ENCODE data around the gene SMARCAL1.
"Not testable (repeated sequence)": the region's sequence is repeated elsewhere in the genome, so short reads cannot be mapped to it uniquely, and the experiment has no call there.

SMARCAL1 gene

DNA sequence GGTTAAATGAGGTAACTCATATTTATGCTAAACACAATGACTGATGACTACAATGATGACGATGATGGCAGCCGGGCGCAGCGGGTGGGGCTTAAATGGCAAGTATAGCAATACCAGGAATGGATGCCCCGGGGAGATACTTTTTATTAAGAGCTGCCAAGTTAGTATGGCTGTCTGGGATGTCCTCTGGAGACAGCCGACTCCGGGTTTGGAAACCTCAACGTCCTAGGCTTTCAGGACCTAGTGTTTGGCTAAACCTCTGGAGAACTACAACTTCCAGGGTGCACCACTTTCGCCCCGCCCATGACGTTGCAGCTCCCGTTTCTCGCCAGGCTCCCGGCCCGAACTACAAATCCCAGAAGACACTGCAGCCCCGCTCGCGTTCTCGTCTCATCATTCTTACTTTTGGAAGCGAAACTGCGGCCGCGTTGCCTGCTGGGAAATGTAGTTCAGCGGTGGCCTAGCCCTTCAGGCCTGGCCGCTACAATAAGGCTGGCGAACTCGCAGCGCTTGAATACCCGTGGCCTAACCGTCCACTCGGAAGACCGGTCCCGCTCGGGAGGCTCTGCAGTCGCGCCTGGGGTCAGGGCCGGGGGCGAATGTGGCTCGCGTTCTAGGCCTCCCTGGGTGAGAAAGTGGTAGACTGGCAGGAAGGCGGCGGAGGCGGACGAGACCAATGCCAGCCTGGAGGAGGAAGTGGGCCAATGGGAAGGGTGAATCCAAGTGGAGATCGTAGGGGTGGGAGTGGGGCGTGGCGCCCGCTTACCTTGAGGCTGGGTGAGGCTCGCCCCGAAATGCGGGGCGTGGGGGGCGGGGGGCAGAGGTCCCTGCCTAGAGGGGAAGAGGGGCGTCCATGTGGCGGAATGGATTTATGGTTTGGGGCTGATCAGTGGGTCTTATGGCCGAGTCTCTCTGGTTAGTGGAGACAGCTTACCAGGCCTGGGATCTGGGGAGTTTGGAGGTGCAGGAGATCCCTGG is at the start of gene SMARCAL1:
Gene SMARCAL1, plus strand, starts transcription at position 463 of the 978 bp plus-strand sequence. CDS start 2,221 bp downstream, outside the sequence.
- DNase-seq (ENCODE audit: low read depth in 2 of 3, low spot score in 1 of 3) = peak; percentile 97 to 98 (median 98)

DNA sequence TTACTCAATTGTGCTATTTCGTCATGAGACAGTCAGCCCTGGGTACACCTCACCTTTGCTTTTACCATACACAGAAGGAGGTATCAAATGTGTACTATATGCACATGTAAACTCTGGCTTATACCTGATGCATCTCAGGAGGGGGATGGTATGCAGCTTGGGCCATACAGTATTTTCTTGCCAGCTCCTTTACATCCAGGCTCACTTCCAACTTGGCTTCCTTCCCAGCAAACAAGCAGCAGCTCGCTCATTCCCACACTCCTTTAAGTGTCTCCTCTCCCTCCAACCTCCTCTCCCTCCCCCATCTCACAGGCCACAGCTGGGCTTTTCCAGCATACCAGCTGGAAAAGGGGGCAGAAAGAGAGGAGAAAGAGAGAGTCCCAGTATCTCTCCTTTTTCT is 49.6 kb upstream of the SMARCAL1 start:
- no peak for DNase-seq (ENCODE audit: low read depth in 2 of 3, low spot score in 1 of 3)

DNA sequence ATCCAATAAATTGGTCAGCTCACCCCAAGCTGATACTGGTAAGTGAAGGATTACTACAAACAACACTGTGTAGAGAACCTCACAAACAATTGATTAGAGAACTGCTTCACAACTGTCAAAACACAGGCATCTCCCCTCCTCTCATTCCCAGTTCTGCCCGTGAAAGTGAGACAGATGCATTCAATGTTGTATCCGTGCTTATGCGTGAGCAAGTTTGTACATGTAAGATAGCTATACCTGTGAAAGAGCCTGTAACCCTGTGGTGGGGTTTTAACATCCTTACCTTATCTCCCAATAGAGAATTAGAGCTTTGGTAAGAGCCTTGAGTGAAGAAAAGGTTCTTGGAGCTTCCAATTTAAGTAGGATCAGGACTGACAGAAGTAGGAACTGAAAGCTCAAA is 49.1 kb upstream of the SMARCAL1 start:
- DNase-seq (ENCODE audit: low read depth in 2 of 3, low spot score in 1 of 3) = no peak

DNA sequence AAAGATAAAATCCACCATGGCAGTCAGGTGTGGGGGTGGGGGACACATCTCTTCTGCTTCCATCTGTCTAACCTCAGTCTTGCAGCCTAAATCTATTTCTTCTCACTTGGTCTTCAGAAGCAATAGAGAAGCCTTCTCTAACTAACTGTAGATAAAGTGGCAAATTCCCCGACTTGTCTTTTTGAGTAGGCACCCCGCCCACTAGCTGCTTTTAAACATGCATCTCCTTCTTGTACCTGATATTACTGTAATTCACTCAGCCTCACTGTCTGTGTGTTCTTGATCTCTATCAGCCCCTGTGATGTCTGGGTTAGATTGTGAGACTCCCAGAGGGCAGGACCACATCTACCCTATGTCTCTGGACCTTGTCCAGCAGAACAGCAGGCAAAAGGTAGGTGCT is 46.8 kb upstream of the SMARCAL1 start:
- DNase-seq (ENCODE audit: low read depth in 2 of 3, low spot score in 1 of 3) = no peak

DNA sequence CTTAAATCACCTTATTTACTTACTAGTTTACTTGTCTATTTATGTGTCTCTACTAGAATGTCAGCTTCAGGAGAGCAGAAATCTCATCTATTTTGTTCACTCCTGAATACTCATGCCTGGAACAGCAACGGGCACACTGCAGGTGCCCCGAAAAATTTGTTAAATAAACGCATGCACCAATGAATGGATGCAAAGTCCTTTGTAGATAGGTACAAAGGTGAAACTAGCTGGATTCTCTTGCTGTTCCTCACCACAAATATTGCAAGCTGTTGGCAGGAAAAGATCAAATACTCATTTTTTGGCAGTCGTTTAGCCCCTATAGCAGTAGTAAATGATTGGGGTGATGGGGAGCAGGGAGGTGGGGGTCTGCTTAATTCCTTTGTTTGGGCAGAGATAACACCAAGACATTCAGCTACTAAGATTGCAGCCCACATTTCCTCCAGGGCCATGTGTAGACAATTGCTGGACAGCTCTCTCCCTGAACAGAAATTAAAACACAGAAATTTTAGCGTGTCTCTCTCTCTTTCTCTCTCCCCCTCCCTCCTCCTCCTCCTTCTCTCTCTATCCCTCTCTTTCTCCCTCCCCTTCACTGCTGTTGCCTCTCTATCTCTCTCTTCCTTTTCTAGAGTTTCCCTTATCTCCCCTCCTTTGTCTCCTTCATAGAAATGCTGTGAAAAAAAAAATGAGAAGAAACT is 45.4 kb upstream of the SMARCAL1 start:
- DNase-seq (ENCODE audit: low read depth in 2 of 3, low spot score in 1 of 3) = no peak

DNA sequence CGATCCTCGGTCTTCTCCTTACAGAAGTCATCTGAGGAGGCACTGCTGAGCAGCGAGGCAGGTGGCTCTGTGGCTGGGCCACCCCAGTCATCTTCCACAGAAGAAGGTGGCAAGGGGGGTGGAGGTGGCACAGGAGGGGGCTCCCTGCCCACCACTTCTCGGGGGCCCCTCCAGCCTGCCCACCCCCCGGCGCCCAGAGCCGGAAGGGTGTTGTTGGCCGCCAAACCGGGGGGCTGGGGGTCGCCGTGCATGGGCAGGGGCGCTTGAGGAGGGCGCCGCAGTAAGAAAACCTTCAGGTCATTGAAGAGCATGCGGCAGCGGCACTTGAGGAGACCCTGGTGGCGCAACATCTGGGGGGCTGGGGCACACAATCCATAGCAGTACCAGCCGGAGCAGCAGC is 42.5 kb upstream of the SMARCAL1 start:
- DNase-seq (ENCODE audit: low read depth in 2 of 3, low spot score in 1 of 3) = no peak

DNA sequence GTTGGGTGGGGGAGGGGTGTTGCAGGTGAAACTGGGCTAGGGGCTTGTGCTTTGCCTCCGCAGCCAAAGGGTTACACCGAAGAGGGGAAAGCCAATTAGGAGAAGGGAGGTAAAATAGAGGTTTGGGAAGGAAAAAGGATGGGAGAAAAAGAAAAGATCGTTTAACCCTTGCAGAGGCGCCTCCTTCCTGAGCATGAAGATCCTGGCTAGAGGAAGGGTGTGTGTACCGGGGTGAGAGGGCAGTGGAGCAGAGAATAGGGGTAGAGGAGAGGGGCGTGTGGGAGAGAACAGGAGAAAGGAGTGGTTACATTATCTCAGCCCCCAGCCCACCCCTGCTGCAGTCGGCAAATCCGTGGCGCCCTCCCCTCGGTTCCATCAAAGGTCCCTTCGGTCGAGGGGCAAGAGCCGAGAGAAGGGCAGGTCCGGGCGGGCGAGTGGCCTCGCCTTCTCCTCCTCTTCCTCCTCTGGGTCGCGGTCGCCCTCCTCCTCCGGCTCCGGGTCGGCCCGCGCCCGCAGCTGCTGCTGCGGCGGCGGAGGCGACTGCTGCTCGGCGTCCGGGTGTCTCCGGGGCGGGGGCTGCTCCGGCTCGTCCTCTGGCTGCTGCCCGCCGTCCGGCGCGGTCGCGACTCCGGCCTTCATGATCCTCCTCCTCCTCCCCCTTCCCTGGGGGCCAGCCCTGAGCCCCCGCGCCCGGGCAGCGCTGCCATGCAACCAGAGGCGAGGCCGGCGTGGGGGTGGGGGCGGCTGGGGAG is 41.1 kb upstream of the SMARCAL1 start:
- DNase-seq (ENCODE audit: low read depth in 2 of 3, low spot score in 1 of 3) = no peak

DNA sequence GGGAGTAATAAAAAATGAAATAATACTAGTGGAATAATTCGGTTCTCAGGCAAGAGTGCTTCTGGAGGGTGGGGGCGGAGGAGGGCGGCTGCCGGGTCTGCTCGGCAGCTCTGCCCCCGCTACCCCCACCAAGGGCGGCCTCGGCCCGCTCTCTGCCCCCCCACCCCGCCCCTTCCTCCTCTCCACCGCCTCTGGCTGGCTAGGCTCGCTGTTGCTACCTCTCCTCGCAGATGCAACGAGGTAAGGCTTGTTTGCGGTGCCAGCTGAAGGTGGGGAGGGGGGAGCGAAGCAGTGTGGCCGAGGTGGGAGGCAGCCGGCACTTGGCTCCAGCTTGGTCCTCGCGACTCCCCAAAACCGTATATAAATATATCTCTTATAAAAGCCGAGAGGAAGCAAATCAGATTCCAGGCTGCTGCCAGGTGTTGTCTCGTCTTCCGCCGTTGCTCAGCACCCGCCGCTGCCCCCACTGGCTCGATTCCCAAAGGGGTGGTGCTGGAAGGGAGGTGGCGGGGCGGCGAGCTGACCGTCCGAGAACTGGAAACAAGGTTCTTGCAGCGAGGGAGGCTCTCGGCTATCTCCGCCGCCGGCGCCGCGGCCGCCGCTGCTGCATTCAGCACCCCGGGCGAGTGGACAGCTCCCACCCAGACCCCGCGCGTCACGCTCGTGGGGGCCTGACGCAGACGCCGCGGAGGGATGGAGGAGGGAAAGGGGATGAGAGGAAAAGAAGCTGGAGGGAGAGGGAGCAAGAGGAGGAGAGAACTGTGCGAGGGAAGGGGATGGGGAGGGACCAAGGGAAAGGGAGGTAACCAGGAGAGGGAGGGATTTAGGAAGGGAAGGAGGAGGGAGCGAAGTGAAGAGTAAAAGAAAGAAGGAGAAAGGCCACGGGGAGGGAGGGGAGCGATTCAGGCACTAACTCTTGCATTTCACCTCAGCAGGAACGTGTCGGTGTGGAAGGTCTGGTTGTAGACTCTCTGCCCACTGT is 40.3 kb upstream of the SMARCAL1 start, which contains the start of gene MARCHF4:
Gene MARCHF4, minus strand, starts transcription at position 763 of the 982 bp plus-strand sequence. CDS start 2,223 bp downstream, outside the sequence.
- DNase-seq (ENCODE audit: low read depth in 2 of 3, low spot score in 1 of 3) = peak; percentile 33 to 67 (median 50)

DNA sequence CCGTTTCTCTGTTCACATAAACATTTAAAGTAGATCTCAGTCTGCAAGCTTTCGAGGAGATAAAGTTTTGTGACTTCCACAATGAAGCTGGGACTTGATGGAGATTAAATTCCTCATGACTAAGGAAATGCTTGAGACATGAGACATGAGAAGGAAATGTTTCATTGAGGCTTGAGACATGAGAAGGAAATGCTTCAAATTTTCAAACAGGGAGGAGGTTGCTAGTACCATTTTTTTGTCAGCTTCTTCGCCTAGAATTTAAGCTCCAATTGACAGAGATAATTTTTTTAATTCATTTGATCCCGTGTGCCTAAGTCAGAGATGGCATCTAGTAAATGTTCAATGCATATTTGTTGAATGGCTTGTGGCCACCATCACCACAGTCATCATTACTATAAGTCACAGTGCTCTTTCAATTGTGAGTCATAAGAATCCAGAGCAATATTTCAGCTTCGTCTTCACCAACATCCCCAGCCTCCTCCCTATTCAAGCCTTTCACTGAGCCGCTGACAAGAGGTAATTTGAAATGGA is 39.5 kb upstream of the SMARCAL1 start:
- no peak for DNase-seq (ENCODE audit: low read depth in 2 of 3, low spot score in 1 of 3)

DNA sequence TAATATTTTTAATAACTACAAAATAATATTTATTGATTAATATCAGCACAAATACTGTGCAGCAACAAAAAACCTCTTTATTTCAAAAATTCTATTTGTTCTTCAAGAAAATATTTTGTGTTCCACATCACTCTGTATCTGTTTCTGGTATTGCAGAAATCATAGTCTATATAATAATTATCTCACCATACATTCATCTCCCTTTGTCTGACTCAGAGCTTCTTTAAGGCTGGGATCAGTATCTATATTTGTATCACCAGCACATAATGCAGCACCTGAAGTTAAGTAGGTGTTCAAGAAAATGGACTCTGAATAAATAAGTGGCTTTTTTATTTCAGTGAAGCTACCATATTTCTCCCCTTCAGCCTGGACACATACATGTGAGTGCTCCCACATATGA is 38.4 kb upstream of the SMARCAL1 start:
- DNase-seq (ENCODE audit: low read depth in 2 of 3, low spot score in 1 of 3) = no peak

DNA sequence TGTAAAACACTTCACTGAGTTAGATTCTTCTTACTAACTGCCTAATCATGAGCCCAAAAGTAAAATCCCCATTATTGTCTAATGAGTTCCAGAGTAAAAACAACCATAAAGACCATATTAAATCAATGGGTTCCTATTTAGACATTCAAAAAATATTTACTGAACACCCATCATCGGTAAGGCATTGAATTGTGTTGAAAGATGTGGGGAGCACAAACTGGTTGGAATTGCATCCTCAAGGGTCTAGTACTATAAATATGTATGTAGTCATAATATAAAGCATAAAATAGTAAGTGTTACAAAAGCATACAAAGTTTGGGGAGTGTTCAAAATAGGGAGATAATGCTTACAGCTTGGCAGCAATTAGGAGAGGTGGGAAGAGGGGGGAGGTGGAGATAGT is 37.0 kb upstream of the SMARCAL1 start:
- no peak for DNase-seq (ENCODE audit: low read depth in 2 of 3, low spot score in 1 of 3)

DNA sequence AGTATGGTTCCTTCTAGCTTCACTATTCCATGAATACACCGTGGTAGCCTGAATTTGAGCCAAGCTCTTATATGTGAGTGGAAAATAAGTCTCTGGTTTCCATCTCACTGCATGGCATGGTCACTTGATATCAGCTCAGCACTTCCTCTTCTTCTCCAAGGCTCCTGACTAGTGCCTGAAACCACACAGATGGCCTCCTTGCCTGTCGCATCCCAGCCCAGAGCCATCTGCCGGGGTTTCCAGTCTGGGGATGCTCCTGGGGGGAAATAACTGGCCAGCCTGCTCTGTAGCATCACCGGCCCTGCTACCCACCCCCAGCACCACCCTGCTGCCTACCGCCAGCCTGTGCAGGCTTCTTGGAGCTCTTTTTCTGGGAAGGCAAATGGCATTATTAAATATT is 32.3 kb upstream of the SMARCAL1 start:
- DNase-seq (ENCODE audit: low read depth in 2 of 3, low spot score in 1 of 3) = no peak

DNA sequence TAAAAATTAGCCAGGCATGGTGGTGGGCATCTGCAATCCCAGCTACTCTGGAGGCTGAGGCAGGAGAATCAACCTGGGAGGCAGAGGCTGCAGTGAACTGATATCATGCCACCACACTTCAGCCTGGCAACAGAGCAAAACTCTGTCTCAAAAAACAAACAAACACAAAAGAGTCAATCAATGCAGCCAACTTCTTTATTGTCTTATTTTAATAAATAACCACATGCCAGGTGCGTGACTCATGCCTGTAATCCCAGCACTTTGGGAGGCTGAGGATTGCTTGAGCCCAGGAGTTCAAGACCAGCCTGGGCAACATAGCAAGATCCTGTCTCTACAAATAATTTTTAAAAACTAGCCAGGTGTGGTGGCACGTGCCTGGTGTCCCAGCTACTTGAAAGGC is 27.9 kb upstream of the SMARCAL1 start:
- DNase-seq (ENCODE audit: low read depth in 2 of 3, low spot score in 1 of 3) = not testable (repeated sequence)

DNA sequence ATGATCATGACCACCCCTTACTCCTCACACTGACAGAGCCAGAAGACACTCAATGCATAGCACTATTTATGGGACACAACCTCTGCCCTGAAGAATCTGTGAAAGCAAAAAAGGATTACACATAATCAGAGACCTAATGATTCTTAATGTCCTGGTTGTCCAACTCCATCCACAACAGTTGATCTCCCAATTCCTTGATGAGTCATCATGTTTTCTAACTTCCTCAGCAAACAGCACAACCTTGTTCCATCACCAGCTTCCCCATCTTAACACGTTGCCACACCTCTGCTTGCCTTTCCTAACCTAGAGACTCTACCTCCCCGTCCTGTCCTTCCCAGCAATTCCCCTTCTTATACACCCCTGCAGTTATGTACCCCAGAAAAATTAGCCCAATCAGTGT is 26.8 kb upstream of the SMARCAL1 start:
- no peak for DNase-seq (ENCODE audit: low read depth in 2 of 3, low spot score in 1 of 3)

DNA sequence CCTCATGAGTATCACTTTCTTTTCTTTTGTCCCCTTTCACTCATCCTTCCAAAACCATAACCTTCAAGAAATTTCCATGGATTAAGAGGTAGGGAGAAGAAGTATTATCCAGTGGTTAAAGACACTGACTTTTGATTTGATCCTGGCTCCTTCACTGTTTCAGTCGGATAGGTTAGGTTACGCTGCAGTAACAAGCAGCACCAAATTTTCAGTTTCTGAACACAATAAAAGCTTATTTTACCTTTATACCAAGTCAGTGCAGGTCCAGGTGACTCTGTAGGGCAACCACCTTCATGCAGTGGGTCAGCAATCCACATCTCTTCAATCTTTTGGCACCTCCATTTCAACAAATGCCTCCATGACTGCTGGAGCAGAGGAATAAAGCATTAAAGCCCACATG is 25.0 kb upstream of the SMARCAL1 start:
- DNase-seq (ENCODE audit: low read depth in 2 of 3, low spot score in 1 of 3) = no peak

DNA sequence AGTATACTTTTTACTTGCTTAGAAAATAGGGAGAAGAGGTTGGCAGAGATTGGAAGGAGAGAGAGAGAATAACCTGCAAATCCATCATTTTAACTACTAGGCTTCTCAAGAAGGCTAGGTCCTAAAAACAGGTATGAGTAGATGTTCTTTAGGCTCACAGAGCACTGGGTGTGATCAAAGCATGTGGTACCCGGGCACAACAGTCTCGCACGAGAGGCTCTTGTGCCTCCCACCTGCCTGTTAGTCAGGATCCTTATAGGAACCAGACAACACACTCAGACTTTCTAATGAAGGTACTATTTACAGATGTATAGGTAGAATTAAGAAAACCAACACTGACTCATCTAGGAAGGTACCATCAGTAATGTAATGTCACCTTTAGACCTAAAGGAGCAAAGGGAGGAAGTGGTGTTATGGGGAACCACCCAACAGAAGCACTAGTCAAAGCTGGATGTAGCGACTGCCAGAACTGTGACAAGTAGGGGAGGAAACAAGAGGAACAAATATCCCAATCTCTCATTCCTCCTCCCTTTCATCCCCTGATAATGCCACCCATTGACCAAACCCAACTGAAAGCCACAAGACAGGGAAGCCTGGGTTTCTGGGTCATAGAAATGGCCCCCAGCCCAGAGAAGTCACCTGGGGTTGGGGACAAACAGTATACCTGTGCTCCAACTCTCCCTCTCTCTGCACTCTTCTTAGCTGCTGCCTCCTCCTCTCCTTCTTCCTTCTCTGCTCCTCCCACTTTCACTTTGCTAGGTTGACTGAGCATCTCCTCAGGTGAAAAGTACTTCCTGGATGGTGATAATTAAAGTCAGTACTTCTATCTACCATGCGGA is 24.0 kb upstream of the SMARCAL1 start:
- DNase-seq (ENCODE audit: low read depth in 2 of 3, low spot score in 1 of 3) = no peak

DNA sequence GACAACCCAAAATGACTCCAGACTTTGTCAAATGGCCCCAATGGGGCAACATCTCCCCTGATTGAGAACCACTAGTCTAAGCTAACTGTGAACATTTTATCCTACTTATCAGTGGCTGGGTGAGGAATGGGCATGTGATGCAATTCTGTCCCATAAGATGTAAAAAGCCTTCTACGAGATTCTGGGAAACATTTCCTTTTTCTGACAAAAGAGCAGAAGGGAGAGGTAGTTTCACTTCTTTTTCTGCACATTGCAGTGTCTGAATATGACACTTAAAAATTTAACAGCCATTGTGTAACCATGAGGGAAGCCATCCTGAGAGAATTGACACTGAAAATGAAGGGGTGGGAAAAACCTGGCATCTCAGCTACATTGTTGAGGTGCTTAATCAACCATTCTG is 22.7 kb upstream of the SMARCAL1 start:
- no peak for DNase-seq (ENCODE audit: low read depth in 2 of 3, low spot score in 1 of 3)

DNA sequence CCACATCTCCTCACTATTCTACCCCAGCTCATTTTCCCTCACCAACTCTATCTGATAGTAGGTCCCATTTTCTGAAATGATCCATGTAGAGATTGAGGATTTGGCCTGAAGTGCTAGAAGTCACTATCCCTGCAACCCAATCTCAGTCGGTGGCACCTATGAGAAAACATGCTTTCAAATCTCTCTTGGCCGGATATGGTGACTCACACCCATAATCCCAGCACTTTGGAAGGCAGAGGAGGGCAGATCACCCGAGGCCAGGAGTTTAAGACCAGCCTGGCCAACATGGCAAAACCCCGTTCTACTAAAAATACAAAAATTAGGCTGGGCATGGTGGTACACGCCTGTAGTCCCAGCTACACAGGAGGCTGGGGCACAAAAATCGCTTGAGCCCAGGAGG is 20.9 kb upstream of the SMARCAL1 start:
- DNase-seq (ENCODE audit: low read depth in 2 of 3, low spot score in 1 of 3) = no peak

DNA sequence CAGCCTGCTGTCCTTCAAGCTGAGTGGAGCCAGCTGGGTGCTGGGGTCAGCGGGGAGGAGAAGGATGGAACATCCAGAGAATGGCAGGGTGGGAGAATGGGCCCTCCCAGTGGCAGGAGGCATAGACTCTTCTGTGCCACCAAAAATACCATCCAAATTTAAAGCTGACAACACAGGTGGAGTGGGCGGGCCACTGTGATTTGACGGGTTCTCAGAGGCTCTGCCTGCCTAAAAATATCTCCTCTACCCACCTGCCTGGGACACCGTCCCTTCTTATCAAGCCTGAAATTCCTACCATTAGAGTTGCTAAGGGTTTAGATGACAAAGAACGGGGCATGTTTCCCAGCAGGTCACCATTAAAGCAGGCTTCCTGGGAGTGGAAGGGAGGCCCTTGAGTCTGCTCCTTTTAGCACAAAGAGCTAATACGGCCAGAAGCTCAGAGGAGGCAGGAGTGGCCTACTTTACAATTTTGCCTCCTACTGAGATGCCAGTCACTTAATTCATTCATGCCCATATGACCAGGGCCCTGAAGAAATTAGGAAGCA is 20.2 kb upstream of the SMARCAL1 start:
- DNase-seq (ENCODE audit: low read depth in 2 of 3, low spot score in 1 of 3) = no peak
